Activated CD4-positive, alpha-beta memory T cell treated with anti-CD3 and anti-CD28 coated beads for 36 hours (primary cell): ENCODE measurements around the gene MGAT4C. TPM values are rescaled to one million over a fixed set of nuclear protein-coding genes. Genes with fewer than 3 reads are reported as not detected.
"Not testable (repeated sequence)": the region's sequence is repeated elsewhere in the genome, so short reads cannot be mapped to it uniquely, and the experiment has no call there.

Source experiments
- CTCF ChIA-PET: fragments of 350-600 bp; sonication (Branson Sonifier 250); formaldehyde crosslinking; loops from one replicate; lab custom pipeline; 2021; ENCODE audit warnings: antibody characterized with exemption, inconsistent platforms; lab: Charles Lee
- POLR2A ChIA-PET: fragments of 350-600 bp; sonication (Branson Sonifier 250); formaldehyde crosslinking; loops from one replicate; lab custom pipeline; 2021; ENCODE audit warnings: antibody characterized with exemption; lab: Charles Lee
- DNase-seq: peaks from one replicate; pipeline ENCODE4 v3.0.0-alpha.2; 2020
- H3K27ac Mint-ChIP-seq: one replicate; pipeline ENCODE4 v1.8.0; 2021; ENCODE audit warnings: mixed read lengths
- H3K27me3 Mint-ChIP-seq: one replicate; pipeline ENCODE4 v1.8.0; 2021; ENCODE audit warnings: mixed read lengths
- H3K36me3 Mint-ChIP-seq: one replicate; pipeline ENCODE4 v1.8.0; 2021; ENCODE audit warnings: mixed read lengths
- H3K4me1 Mint-ChIP-seq: one replicate; pipeline ENCODE4 v1.8.0; 2021; ENCODE audit warnings: low read depth, mixed read lengths
- H3K4me3 Mint-ChIP-seq: one replicate; pipeline ENCODE4 v1.8.0; 2021; ENCODE audit warnings: mild to moderate bottlenecking, mixed read lengths
- H3K9me3 Mint-ChIP-seq: one replicate; pipeline ENCODE4 v1.8.0; 2021; ENCODE audit warnings: mixed read lengths
- intact Hi-C: fragments of 100-400 bp; cut with micrococcal nuclease; formaldehyde crosslinking; loops from one replicate; pipeline ENCODE4 v1.15.1; 2023
- total RNA-seq, 2 experiments: library from RNA; stranded (reverse); gene quantifications; one replicate each; pipeline ENCODE4 v1.2.3, GENCODE V29; 2021

Gene MGAT4C
- not detected for total RNA-seq

DNA sequence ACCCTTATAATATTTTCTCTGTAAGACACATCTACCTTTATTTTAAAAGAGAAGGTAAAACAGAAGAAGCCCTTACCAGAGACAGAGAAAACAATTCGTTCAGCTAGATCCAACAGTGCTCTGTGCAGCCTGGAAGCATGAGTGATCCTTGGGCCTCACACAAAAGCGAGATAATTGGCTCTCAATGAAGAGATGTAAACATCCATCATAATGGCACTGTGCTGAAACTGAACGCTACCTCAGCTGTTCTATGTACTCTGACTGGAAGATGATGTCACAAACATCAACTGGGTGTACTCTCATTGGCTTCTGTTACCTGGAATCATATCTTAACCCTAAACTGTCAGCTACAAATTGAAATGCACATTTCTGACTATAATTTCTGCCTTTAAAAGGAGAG lies at the start of gene MGAT4C:
TSS of gene MGAT4C (minus strand) at position 229 of the 400 bp plus-strand sequence.
- intact Hi-C loops: no loop called here
- Mint-ChIP-seq H3K4me1 (no peaks in the 10 kb centered on the region), H3K27me3 (no peaks in the 10 kb centered on the region), H3K36me3 (no peaks in the 10 kb centered on the region), H3K4me3 (no peak within 1 kb of the TSS), H3K9me3 (no peaks in the 10 kb centered on the region), H3K27ac (no peak within 1 kb of the TSS)
- ChIA-PET POLR2A (no interaction called here), CTCF (no interaction called here)
- DNase-seq: no peak

DNA sequence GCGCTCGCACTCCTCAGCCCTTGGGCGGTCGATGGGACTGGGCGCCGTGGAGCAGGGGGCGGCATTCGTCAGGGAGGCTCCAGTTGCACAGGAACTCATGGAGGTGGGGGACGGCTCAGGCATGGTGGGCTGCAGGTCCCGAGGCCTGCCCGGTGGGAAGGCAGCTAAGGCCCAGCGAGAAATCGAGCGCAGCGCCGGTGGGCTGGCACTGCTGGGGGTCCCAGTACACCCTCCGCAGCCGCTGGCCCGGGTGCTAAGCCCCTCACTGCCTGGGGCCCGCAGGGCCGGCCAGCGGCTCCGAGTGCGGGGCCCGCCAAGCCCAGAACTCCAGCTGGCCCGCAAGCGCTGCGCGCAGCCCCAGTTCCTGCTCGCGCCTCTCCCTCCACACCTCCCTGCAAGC lies 40.2 kb upstream of the MGAT4C start:
- not testable (repeated sequence) for H3K9me3 Mint-ChIP-seq

DNA sequence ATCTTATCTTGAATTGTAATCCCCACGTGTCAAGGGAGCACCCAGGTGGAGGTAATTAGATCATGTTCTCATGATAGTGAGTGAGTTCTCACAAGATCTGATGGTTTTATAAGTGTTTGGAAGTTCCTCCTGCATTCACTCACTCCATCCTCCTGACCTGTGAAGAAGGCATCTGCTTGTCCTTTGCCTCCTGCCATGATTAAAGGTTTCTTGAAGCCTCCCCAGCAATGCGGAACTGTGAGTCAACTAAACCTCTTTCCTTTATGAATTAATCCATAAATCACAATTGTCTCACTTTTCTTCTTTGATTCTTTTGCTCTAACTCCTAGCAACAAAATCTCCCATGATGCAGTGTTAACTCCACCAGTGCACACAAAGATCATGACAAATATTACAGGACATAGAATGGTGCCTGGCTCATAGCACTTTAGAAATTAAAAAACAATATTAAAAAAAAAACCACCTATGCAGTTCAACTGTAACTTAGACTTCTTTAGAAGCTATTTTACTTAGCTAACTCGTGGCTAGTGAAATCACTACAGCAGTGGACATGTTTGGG lies 37.6 kb upstream of the MGAT4C start:
- DNase-seq: no peak
- no peak overlapping the region for H3K4me3 Mint-ChIP-seq
- H3K9me3 Mint-ChIP-seq: peaks cover 5% of the 10 kb centered on the region
- H3K27ac Mint-ChIP-seq: no peak overlapping the region
- ChIA-PET POLR2A (no interaction called here), CTCF (no interaction called here)
- no peaks in the 10 kb centered on the region for H3K4me1 Mint-ChIP-seq
- H3K36me3 Mint-ChIP-seq: no peaks in the 10 kb centered on the region
- no peaks in the 10 kb centered on the region for H3K27me3 Mint-ChIP-seq
- intact Hi-C loops: no loop called here

More for the DNA sequence above, 40.2 kb upstream of the MGAT4C start:
- H3K27ac Mint-ChIP-seq, intact Hi-C loops, H3K4me3 Mint-ChIP-seq, H3K36me3 Mint-ChIP-seq, CTCF ChIA-PET, H3K4me1 Mint-ChIP-seq, H3K27me3 Mint-ChIP-seq, POLR2A ChIA-PET, DNase-seq: not testable (repeated sequence)

DNA sequence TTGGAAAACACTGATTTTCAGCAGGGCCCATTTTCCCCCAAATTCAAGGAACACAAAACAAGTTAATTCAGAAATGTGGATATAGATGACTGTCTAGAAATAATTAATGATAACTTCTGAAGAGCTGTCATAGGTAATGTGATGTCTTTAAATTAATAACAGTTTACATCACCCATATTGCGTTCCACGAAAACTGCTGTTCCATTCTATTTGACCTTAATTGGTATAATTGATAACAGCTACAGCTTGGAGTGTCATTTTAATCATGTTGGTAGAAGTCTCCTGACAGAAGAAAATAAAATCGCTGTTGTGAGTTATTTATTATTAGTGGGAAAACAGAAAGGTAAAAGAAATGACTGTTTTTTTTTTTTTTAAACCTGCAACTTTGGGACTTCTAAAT lies 36.3 kb upstream of the MGAT4C start:
- H3K4me1 Mint-ChIP-seq: no peaks in the 10 kb centered on the region
- peaks cover 7% of the 10 kb centered on the region for H3K9me3 Mint-ChIP-seq
- H3K4me3 Mint-ChIP-seq: no peak overlapping the region
- intact Hi-C loops: no loop called here
- H3K36me3 Mint-ChIP-seq: no peaks in the 10 kb centered on the region
- ChIA-PET POLR2A (no interaction called here), CTCF (no interaction called here)
- no peak for DNase-seq
- no peak overlapping the region for H3K27ac Mint-ChIP-seq
- no peaks in the 10 kb centered on the region for H3K27me3 Mint-ChIP-seq

DNA sequence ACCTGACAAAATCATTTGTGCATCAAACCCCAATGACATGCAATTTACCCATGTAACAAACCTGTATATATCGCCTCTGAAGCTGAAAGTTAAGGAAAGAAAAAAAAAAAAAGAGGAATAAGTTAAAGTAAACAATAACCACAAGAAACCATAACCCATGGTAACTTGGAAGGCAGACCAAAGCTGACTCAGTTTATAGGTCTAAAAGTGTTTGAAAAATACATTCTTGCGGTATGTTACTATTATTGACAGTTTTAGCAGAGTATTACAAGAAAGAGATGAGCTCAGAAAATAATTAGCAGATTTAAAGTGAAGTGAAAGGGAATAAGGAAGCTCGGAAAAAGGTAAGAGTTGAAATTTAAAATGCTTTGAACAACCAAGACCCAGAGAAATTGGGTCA lies 34.4 kb upstream of the MGAT4C start:
- Mint-ChIP-seq H3K4me1 (no peaks in the 10 kb centered on the region), H3K36me3 (no peaks in the 10 kb centered on the region), H3K27me3 (no peaks in the 10 kb centered on the region), H3K27ac (no peak overlapping the region), H3K4me3 (no peak overlapping the region), H3K9me3 (peaks cover 7% of the 10 kb centered on the region)
- intact Hi-C loops: no loop called here
- ChIA-PET CTCF (interaction anchor here (0.6 kb wide), 1 partner anchor 18 kb away, joined by 3 read pairs; no protein-coding TSS in a partner anchor), POLR2A (no interaction called here)
- no peak for DNase-seq

DNA sequence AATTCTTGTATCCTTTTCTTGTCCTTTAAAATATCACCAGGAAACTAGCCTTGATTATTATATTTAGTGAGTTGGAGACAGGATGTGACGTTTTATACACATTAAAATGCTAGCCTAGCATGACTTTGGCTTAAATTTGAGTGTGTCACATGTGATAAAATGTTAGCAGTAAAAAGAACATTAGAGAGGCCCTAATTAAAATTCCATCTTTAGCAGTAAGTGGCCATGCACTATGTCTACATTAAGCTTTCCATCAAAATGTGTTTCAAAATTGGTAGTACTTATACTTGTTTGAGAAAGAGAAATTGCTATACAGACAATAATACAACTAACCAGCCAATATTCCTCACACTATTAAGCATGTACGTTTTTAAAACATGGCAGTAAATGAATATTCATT lies 29.9 kb upstream of the MGAT4C start:
- H3K27ac Mint-ChIP-seq: no peak overlapping the region
- no peak overlapping the region for H3K4me3 Mint-ChIP-seq
- intact Hi-C loops: no loop called here
- DNase-seq: no peak
- no peaks in the 10 kb centered on the region for H3K4me1 Mint-ChIP-seq
- POLR2A ChIA-PET: no interaction called here
- no peaks in the 10 kb centered on the region for H3K36me3 Mint-ChIP-seq
- H3K9me3 Mint-ChIP-seq: peaks cover 7% of the 10 kb centered on the region
- CTCF ChIA-PET: no interaction called here
- H3K27me3 Mint-ChIP-seq: no peaks in the 10 kb centered on the region

DNA sequence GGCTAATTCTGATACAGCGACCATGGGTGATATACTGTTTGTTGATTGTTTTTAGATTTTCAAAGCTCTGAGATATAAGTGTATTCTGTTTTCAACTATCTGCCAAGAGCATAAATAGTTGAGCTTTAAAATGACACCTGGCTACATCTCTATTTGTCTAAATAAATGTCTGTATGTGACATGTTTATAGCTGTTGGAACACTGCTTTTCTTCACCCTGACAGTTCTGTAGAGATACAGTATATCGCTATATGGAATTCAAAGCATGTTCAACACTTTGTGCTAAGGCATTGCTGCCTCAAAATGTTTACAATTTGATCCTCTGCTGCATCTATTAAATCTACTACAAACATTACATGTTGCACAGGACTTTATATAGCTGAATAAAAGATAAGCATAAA lies 27.4 kb upstream of the MGAT4C start:
- H3K4me1 Mint-ChIP-seq: no peaks in the 10 kb centered on the region
- intact Hi-C loops: no loop called here
- no peak for DNase-seq
- H3K4me3 Mint-ChIP-seq: no peak overlapping the region
- H3K27me3 Mint-ChIP-seq: no peaks in the 10 kb centered on the region
- H3K27ac Mint-ChIP-seq: no peak overlapping the region
- H3K9me3 Mint-ChIP-seq: peaks cover 5% of the 10 kb centered on the region
- ChIA-PET POLR2A (no interaction called here), CTCF (no interaction called here)
- no peaks in the 10 kb centered on the region for H3K36me3 Mint-ChIP-seq

DNA sequence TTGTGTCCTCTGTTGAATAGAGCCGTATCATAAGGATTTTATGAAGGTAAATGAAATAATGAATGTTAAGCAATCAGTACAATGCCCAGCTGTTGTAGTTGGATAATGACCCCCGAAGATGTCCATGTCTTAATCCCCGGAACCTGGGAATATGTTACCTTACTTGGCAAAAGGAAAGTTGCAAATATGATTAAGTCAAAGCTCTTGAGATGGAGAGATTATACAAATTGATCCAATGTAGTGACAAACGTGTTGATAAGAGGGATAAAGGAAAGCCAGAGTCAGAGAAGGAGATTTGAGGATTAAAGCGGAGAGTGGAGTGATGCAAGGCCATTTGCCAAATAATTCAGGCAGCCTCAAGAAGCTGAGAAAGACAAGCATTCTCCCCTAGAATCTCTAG lies 19.2 kb upstream of the MGAT4C start:
- CTCF ChIA-PET: no interaction called here
- intact Hi-C loops: no loop called here
- no peak overlapping the region for H3K4me3 Mint-ChIP-seq
- H3K27me3 Mint-ChIP-seq: no peaks in the 10 kb centered on the region
- H3K4me1 Mint-ChIP-seq: no peaks in the 10 kb centered on the region
- no peak overlapping the region for H3K27ac Mint-ChIP-seq
- POLR2A ChIA-PET: interaction anchor here (0.6 kb wide), 1 partner anchor 1584 kb away, joined by 4 read pairs; no protein-coding TSS in a partner anchor
- peaks cover 6% of the 10 kb centered on the region for H3K9me3 Mint-ChIP-seq
- no peak for DNase-seq
- H3K36me3 Mint-ChIP-seq: no peaks in the 10 kb centered on the region

DNA sequence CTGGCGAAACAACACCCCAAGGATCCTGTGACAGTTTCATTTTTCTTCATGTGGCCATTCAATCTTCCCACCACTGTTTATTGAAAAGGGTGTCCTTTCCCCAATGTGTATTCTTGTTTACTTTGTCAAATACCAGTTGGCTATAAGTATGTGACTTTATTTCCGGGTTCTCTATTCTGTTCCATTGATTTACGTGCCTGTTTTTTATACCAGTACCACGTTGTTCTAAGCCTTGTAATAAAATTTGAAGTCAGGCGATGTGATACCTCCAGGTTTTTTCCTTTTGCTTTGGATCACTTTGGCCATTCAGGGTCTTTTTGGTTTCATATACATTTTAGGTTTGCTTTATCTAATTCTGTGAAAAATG lies 9.1 kb upstream of the MGAT4C start:
- ChIA-PET CTCF (no interaction called here), POLR2A (no interaction called here)
- H3K4me3 Mint-ChIP-seq: no peak overlapping the region
- H3K9me3 Mint-ChIP-seq: peaks cover 10% of the 10 kb centered on the region
- no peak for DNase-seq
- H3K4me1 Mint-ChIP-seq: no peaks in the 10 kb centered on the region
- intact Hi-C loops: no loop called here
- H3K36me3 Mint-ChIP-seq: no peaks in the 10 kb centered on the region
- no peaks in the 10 kb centered on the region for H3K27me3 Mint-ChIP-seq
- H3K27ac Mint-ChIP-seq: no peak overlapping the region

DNA sequence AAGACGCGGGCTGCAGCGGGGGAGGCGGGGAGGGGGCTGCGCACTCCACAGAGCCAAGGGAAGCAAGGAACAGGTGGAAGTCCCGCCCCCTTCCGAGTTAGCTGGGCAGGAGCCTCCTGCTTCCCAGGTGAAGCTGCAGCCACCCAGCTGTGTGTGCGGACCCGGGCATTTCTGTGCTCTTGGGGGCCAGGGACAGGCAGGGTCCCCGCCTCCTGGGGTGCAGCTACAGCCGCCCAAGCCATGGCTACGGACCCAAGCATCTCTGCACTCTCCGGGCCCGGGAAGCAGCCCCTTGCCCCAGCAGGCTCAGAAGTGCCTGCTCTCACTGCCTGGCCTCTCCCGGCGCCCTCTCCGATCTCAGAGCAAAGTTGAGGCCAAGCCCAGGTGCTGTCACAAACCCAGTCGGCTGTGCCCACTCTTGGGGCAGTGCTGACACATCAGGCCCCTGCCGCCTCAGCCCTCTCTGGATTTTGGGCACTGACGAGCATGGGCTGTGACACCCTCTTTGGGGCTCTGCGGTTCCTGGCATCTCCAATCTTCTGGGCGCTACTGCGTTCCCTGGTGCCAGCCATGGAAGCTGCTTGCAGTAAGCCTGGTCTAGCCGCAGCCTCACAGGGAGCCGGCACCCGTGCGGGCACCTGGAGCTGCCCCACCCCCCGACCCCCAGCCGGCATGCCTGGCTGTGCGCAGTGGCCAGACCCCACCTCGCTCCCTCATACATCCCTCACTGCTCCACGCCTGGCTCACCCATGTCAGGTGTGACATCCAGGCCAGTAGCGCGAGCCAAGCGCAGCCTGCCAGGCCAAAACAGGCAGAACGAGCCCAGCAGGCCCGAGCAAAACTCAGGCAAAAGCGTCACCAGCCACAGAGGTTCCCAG lies 8.5 kb upstream of the MGAT4C start:
- POLR2A ChIA-PET: no interaction called here
- Mint-ChIP-seq H3K36me3 (no peaks in the 10 kb centered on the region), H3K27me3 (no peaks in the 10 kb centered on the region), H3K27ac (no peak overlapping the region), H3K4me1 (no peaks in the 10 kb centered on the region), H3K4me3 (no peak overlapping the region), H3K9me3 (peaks cover 10% of the 10 kb centered on the region)
- CTCF ChIA-PET: no interaction called here
- intact Hi-C loops: no loop called here
- DNase-seq: no peak

DNA sequence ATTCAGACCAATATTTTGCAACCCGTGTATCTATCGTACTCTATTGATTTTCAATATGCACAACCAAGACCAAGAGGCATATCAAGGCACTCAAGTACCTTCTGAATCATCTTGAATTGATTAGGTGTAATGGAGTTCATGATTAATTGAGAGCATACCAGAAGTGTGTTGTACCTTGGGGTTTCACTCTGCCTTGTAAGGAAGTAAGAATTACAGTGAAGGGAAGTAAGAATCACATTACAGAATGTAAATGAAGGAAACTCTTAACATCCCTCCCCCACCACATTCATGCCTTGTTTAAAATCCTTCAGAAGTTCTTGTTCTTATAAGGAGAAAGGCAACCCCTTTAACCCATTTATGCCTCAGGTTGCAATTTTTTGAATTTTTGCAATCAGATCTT lies 5.4 kb upstream of the MGAT4C start:
- intact Hi-C loops: no loop called here
- H3K9me3 Mint-ChIP-seq: peaks cover 10% of the 10 kb centered on the region
- H3K4me3 Mint-ChIP-seq: no peak overlapping the region
- H3K27me3 Mint-ChIP-seq: no peaks in the 10 kb centered on the region
- ChIA-PET POLR2A (no interaction called here), CTCF (no interaction called here)
- no peak for DNase-seq
- H3K36me3 Mint-ChIP-seq: no peaks in the 10 kb centered on the region
- H3K4me1 Mint-ChIP-seq: no peaks in the 10 kb centered on the region
- H3K27ac Mint-ChIP-seq: no peak overlapping the region

DNA sequence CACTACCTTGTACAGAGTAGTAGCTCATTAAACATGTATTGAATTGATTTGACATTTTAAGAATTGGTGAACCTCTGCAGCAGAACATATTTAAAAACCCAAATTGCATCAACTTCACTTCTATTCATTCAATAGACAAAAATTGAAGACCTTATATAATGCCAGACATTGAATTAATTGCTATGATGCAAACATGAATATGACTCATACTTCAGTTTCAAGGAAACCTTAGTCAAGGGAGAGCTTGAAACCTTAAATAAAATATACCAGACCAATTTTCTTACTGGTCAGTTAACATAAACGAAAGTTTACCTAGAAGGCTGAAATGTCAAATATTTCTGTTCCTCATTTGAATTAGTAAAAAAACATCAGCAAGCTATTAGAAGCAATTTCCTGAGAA lies 5.0 kb upstream of the MGAT4C start:
- POLR2A ChIA-PET: no interaction called here
- intact Hi-C loops: no loop called here
- no peaks in the 10 kb centered on the region for H3K4me1 Mint-ChIP-seq

DNA sequence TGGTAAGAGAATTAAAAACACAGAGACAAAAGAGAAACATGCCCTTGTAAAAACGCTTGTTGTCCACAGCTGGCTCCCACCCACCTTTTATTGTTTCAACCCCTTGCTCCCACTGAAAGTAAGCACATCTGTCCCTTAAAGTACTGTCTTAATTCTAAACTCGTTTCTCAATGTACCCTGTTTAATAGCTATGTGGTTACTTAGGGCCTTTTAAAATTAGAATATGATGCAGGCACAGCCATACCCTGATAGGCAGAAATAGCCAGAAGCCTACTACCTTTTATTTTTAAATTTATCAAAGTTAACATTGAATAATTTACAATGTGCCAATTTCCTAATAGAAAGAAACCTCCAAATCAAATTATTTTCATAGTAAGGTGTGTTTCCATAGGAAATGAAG lies 4.0 kb upstream of the MGAT4C start:
- Mint-ChIP-seq H3K36me3 (no peaks in the 10 kb centered on the region), H3K4me1 (no peaks in the 10 kb centered on the region), H3K27me3 (no peaks in the 10 kb centered on the region), H3K4me3 (no peak overlapping the region), H3K27ac (no peak overlapping the region), H3K9me3 (peaks cover 6% of the 10 kb centered on the region)
- intact Hi-C loops: no loop called here
- CTCF ChIA-PET: no interaction called here
- POLR2A ChIA-PET: no interaction called here
- no peak for DNase-seq

More for the DNA sequence above, 5.0 kb upstream of the MGAT4C start:
- H3K36me3 Mint-ChIP-seq: no peaks in the 10 kb centered on the region
- DNase-seq: no peak
- H3K9me3 Mint-ChIP-seq: peaks cover 10% of the 10 kb centered on the region
- CTCF ChIA-PET: no interaction called here
- H3K27me3 Mint-ChIP-seq: no peaks in the 10 kb centered on the region
- H3K4me3 Mint-ChIP-seq: no peak overlapping the region
- H3K27ac Mint-ChIP-seq: no peak overlapping the region
